H54 (cell line): ENCODE data around the gene COQ7.
A peak's percentile ranks its signal among the peaks of the same experiment; 100 is the strongest.

Experiments
- DNase-seq: peaks from one replicate; pipeline ENCODE4 v3.0.0; 2011; ENCODE audit warnings: low spot score, mixed read lengths; ENCODE audit not compliant: insufficient read length
- FAIRE-seq: peaks from 3 replicates; lab custom pipeline; 2011; peaks lifted over from hg19 to GRCh38; lab: Jason Lieb, UNC
- POLR2A ChIP-seq: IDR thresholded peaks from 2 replicates; pipeline ENCODE4 v1.6.1; 2011; ENCODE audit warnings: low read depth, mild to moderate bottlenecking, low read length

The COQ7 gene

GRCh38 chr16:19073344-19073743 is 5.9 kb downstream of the COQ7 start:
- TF ChIP-seq POLR2A, result no peak
- FAIRE-seq, result no peak

GRCh38 chr16:19073863-19074262 is 6.4 kb downstream of the COQ7 start:
- no peak for FAIRE-seq

More at GRCh38 chr16:19073344-19073743, 5.9 kb downstream of the COQ7 start:
- DNase-seq, result no peak

GRCh38 chr16:19075511-19075910 is 8.1 kb downstream of the COQ7 start:
- FAIRE-seq (no peak), DNase-seq (no peak)
- TF ChIP-seq POLR2A, result no peak

More at GRCh38 chr16:19073863-19074262, 6.4 kb downstream of the COQ7 start:
- no peak for DNase-seq
- no peak for TF ChIP-seq POLR2A

- no peak for TF ChIP-seq POLR2A
- no peak for DNase-seq
- no peak for FAIRE-seq
Measured at GRCh38 chr16:19077879-19078278, 10.5 kb downstream of the COQ7 start.

GRCh38 chr16:19083670-19084069 is 16.3 kb downstream of the COQ7 start:
- FAIRE-seq, result no peak
- DNase-seq, result no peak
- TF ChIP-seq POLR2A, result no peak

- no peak for TF ChIP-seq POLR2A
- DNase-seq (no peak), FAIRE-seq (no peak)
Measured at GRCh38 chr16:19084139-19084538, 16.7 kb downstream of the COQ7 start.

- FAIRE-seq (no peak), DNase-seq (no peak)
- no peak for TF ChIP-seq POLR2A
Measured at GRCh38 chr16:19084879-19085278, 17.5 kb downstream of the COQ7 start.

- no peak for FAIRE-seq
- TF ChIP-seq POLR2A, result no peak
- no peak for DNase-seq
Measured at GRCh38 chr16:19085679-19086200, 18.3 kb downstream of the COQ7 start.

GRCh38 chr16:19086322-19087199 is 19.1 kb downstream of the COQ7 start:
- peak; percentile 76 for FAIRE-seq
- TF ChIP-seq POLR2A, result peak; percentile 60; the same call in 1 of the 2 replicates
- DNase-seq, result peak; percentile 83

- no peak for FAIRE-seq
- no peak for TF ChIP-seq POLR2A
- DNase-seq, result no peak
Measured at GRCh38 chr16:19088341-19088916, 21.0 kb downstream of the COQ7 start.

- DNase-seq, result no peak
- TF ChIP-seq POLR2A, result no peak
- FAIRE-seq, result no peak
Measured at GRCh38 chr16:19089410-19089955, 22.1 kb downstream of the COQ7 start.

GRCh38 chr16:19090916-19091315 is 23.5 kb downstream of the COQ7 start:
- no peak for TF ChIP-seq POLR2A
- FAIRE-seq (no peak), DNase-seq (no peak)

- no peak for FAIRE-seq
- TF ChIP-seq POLR2A, result no peak
- DNase-seq, result no peak
Measured at GRCh38 chr16:19092653-19093410, 25.4 kb downstream of the COQ7 start.
